GM12878 (cell line): ENCODE measurements around the gene HPX. TPM values are rescaled to one million over a fixed set of nuclear protein-coding genes. Genes with fewer than 3 reads are reported as not detected.

Source experiments
- ATAC-seq: fragments of 200-7000 bp; cut with Tn5 transposase; 3 replicates; pipeline ENCODE4 v1.9.1; 2020; ENCODE audit warnings: mild to moderate bottlenecking, moderate library complexity
- BruUV-seq: library from RNA; stranded (reverse); fragments of 400-500 nt; replicated peaks from 2 replicates; lab custom pipeline; 2021; lab: Mats Ljungman, UMichigan
- CTCF ChIA-PET: fragments of 300-600 bp; sonication (Branson Sonifier 250); formaldehyde crosslinking; extraction: SDS; loops from one replicate; lab custom pipeline; 2021; ENCODE audit warnings: inconsistent platforms; lab: Yijun Ruan, JAX
- POLR2A ChIA-PET: fragments of 350-600 bp; formaldehyde crosslinking; extraction: SDS; loops from one replicate; lab custom pipeline; 2021; ENCODE audit warnings: inconsistent platforms; lab: Charles Lee
- RAD21 ChIA-PET: fragments of 300-600 bp; sonication (Branson Sonifier 250); formaldehyde crosslinking; loops from one replicate; lab custom pipeline; 2023; ENCODE audit warnings: antibody characterized with exemption; ENCODE audit not compliant: unreplicated experiment; lab: Charles Lee
- SMC1A ChIA-PET: fragments of 300-600 bp; sonication (Branson Sonifier 250); formaldehyde crosslinking; loops from one replicate; lab custom pipeline; 2023; ENCODE audit not compliant: unreplicated experiment, uncharacterized antibody; lab: Charles Lee
- DNase-seq: peaks from one replicate; pipeline ENCODE4 v3.0.0-alpha.2; 2011; ENCODE audit warnings: low read depth, low spot score
- FAIRE-seq: peaks from 3 replicates; lab custom pipeline; 2011; peaks lifted over from hg19 to GRCh38; lab: Jason Lieb, UNC
- H2AFZ ChIP-seq: 2 replicates; pipeline ENCODE4 v1.6.0; 2011; ENCODE audit warnings: low read depth, low read length, control low read depth; ENCODE audit not compliant: control insufficient read depth
- H3K27ac ChIP-seq: 2 replicates; pipeline ENCODE4 v1.5.1; 2011; ENCODE audit warnings: control low read depth; ENCODE audit not compliant: control insufficient read depth, insufficient read depth
- H3K27me3 ChIP-seq, 2 experiments: replicated peaks in 1 of 2; 2 replicates each; pipeline versions ENCODE4 v1.6.0 to v1.6.1; 2011; ENCODE audit warnings: low read length in 1 of 2; ENCODE audit not compliant: control insufficient read depth in 2 of 2, insufficient read depth in 2 of 2
- H3K36me3 ChIP-seq, 2 experiments: 2 replicates each; pipeline ENCODE4 v1.5.1; 2011; ENCODE audit warnings: low read length in 1 of 2; ENCODE audit not compliant: control insufficient read depth in 2 of 2, insufficient read depth in 2 of 2
- H3K4me1 ChIP-seq: 2 replicates; pipeline ENCODE4 v1.6.1; 2011; ENCODE audit warnings: mild to moderate bottlenecking, low read length, moderate library complexity, mixed read lengths; ENCODE audit not compliant: control insufficient read depth, insufficient read depth
- H3K4me2 ChIP-seq: 2 replicates; pipeline ENCODE4 v1.6.0; 2011; ENCODE audit warnings: control low read depth; ENCODE audit not compliant: control insufficient read depth, insufficient read depth
- H3K4me3 ChIP-seq: fragments of 200-600 bp; sonication (generic); 2 replicates; pipeline ENCODE4 v1.5.1; 2016
- H3K79me2 ChIP-seq: 2 replicates; pipeline ENCODE4 v1.6.0; 2011; ENCODE audit warnings: low read length; ENCODE audit not compliant: control insufficient read depth, insufficient read depth
- H3K9ac ChIP-seq: 2 replicates; pipeline ENCODE4 v1.8.0; 2011; ENCODE audit warnings: low read length, control low read depth, mixed read lengths; ENCODE audit not compliant: control insufficient read depth, insufficient read depth
- H3K9me3 ChIP-seq: replicated peaks from 3 replicates; pipeline ENCODE4 v1.5.1; 2011; ENCODE audit warnings: mild to moderate bottlenecking, low read length; ENCODE audit not compliant: control insufficient read depth, insufficient read depth
- H4K20me1 ChIP-seq: 2 replicates; pipeline ENCODE4 v1.6.0; 2011; ENCODE audit not compliant: control insufficient read depth, insufficient read depth
- ATF7 ChIP-seq: fragments of 450-650 bp; IDR thresholded peaks from 2 replicates; pipeline ENCODE4 v1.6.1; 2016; ENCODE audit warnings: low read depth, mild to moderate bottlenecking
- MEF2A ChIP-seq: IDR thresholded peaks from 2 replicates; pipeline ENCODE4 v1.6.1; 2011; ENCODE audit warnings: low read depth, mild to moderate bottlenecking, low read length, moderate library complexity; ENCODE audit not compliant: insufficient read depth
- MEF2B ChIP-seq: fragments of 450-650 bp; IDR thresholded peaks from 2 replicates; pipeline ENCODE4 v1.6.1; 2018; ENCODE audit warnings: mild to moderate bottlenecking, moderate library complexity; ENCODE audit not compliant: partially characterized antibody, poor library complexity, severe bottlenecking
- NR2C1 ChIP-seq: fragments of 450-650 bp; IDR thresholded peaks from 2 replicates; pipeline ENCODE4 v1.6.1; 2017; ENCODE audit warnings: antibody characterized with exemption, mild to moderate bottlenecking, moderate library complexity
- SUZ12 ChIP-seq: fragments of 200-600 bp; sonication (generic); IDR thresholded peaks from one replicate; pipeline ENCODE4 v1.6.1; 2018; ENCODE audit warnings: antibody characterized with exemption, mild to moderate bottlenecking; ENCODE audit not compliant: unreplicated experiment
- TCF7 ChIP-seq: IDR thresholded peaks from 2 replicates; pipeline ENCODE4 v1.6.1; 2014; ENCODE audit warnings: antibody characterized with exemption, borderline replicate concordance
- WGBS: methylation state at CpG from one replicate; pipeline ENCODE4 v1.1.6; 2016; ENCODE audit warnings: low lambda C conversion rate; ENCODE audit not compliant: insufficient replicate concordance, insufficient coverage; ENCODE audit errors: missing lambda C conversion rate; 5-methylcytosine and 5-hydroxymethylcytosine counted together
- in situ Hi-C: fragments of 300-500 bp; cut with MboI; formaldehyde crosslinking; loops from 9 replicates; pipeline ENCODE4 v1.14.3; 2018; ENCODE audit warnings: mixed read lengths
- intact Hi-C: fragments of 100-400 bp; cut with micrococcal nuclease; formaldehyde crosslinking; loops from one replicate; pipeline ENCODE4 v1.14.2; 2022; ENCODE audit not compliant: unreplicated experiment
- polyA plus RNA-seq, 11 experiments: library from polyadenylated mRNA; depleted of rRNA in 4 of 11; unstranded in 6 of 11; stranded (reverse) in 5 of 11; fragments of >200 nt; fragmentation: Nextera tagmentation in 4 of 11; fragmentation: Illumina TruSeq in 1 of 11; extraction: Ambion mirVana in 4 of 11; extraction: Trizol in 1 of 11; gene quantifications; 1 replicate in 1 of 11; 2 replicates in 10 of 11; pipeline versions ENCODE4 v1.2.1 to v1.2.3, GENCODE V29; 2011 to 2016; ENCODE audit warnings: inconsistent platforms in 2 of 11, missing spikeins in 2 of 11, low read depth in 1 of 11
- total RNA-seq, 4 experiments: library from RNA; depleted of rRNA in 3 of 4; stranded (reverse); fragments of >200 nt in 3 of 4; fragmentation: Illumina TruSeq in 1 of 4; extraction: Trizol in 1 of 4; gene quantifications; 2 replicates each; pipeline versions ENCODE4 v1.2.1 to v1.2.3, GENCODE V29; 2013 to 2021
- TF ChIP-seq, protein P1 (sequence below): fragments of 450-650 bp; IDR thresholded peaks from 2 replicates; pipeline ENCODE4 v1.6.1; 2016; ENCODE audit warnings: mild to moderate bottlenecking, moderate library complexity, borderline replicate concordance

Gene HPX
- total and polyA plus RNA-seq, 10 of the 15 experiments (the other 5 are each of a cell fraction or from before 2014, with no cell fraction given) = 0.08 to 1.7 (median 0.18) TPM; not detected in 1

GRCh38 chr11:6405846-6406245, 34.9 kb downstream of the HPX start (continued):
- TF ChIP-seq MEF2A (no peak), NR2C1 (no peak), ATF7 (no peak), TCF7 (no peak)
- TF ChIP-seq, protein P1, sequence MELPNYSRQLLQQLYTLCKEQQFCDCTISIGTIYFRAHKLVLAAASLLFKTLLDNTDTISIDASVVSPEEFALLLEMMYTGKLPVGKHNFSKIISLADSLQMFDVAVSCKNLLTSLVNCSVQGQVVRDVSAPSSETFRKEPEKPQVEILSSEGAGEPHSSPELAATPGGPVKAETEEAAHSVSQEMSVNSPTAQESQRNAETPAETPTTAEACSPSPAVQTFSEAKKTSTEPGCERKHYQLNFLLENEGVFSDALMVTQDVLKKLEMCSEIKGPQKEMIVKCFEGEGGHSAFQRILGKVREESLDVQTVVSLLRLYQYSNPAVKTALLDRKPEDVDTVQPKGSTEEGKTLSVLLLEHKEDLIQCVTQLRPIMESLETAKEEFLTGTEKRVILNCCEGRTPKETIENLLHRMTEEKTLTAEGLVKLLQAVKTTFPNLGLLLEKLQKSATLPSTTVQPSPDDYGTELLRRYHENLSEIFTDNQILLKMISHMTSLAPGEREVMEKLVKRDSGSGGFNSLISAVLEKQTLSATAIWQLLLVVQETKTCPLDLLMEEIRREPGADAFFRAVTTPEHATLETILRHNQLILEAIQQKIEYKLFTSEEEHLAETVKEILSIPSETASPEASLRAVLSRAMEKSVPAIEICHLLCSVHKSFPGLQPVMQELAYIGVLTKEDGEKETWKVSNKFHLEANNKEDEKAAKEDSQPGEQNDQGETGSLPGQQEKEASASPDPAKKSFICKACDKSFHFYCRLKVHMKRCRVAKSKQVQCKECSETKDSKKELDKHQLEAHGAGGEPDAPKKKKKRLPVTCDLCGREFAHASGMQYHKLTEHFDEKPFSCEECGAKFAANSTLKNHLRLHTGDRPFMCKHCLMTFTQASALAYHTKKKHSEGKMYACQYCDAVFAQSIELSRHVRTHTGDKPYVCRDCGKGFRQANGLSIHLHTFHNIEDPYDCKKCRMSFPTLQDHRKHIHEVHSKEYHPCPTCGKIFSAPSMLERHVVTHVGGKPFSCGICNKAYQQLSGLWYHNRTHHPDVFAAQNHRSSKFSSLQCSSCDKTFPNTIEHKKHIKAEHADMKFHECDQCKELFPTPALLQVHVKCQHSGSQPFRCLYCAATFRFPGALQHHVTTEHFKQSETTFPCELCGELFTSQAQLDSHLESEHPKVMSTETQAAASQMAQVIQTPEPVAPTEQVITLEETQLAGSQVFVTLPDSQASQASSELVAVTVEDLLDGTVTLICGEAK = no peak

GRCh38 chr11:6405052-6405667, 35.6 kb downstream of the HPX start:
- H3K9ac ChIP-seq = no peak overlapping the region
- no peak overlapping the region for H3K4me2 ChIP-seq

More at GRCh38 chr11:6405052-6405667, 35.6 kb downstream of the HPX start:
- 90% methylated on average over 13 of the region's 13 CpGs for WGBS
- in situ Hi-C loops = no loop called here
- intact Hi-C loops = no loop called here
- no peak for DNase-seq
- no peaks in the 10 kb centered on the region for H4K20me1 ChIP-seq
- ChIA-PET SMC1A (no interaction called here), POLR2A (no interaction called here), CTCF (interaction anchor here (1.2 kb wide), 1 partner anchor 26 kb away, joined by 3 read pairs; no protein-coding TSS in a partner anchor), RAD21 (interaction anchor here (3.3 kb wide), 1 partner anchor 14 kb away, joined by 16 read pairs; the partner anchor contains the start of gene SMPD1)
- no peaks in the 10 kb centered on the region for H3K9me3 ChIP-seq
- TF ChIP-seq SUZ12 (no peak), MEF2B (no peak), TCF7 (no peak)
- FAIRE-seq = no peak
- H3K4me3 ChIP-seq = no peak overlapping the region
- H3K36me3 ChIP-seq = no peaks in the 10 kb centered on the region
- H3K79me2 ChIP-seq = no peaks in the 10 kb centered on the region
- ATAC-seq = no peak
- BruUV-seq = no TSS peak
- H2AFZ ChIP-seq = no peak overlapping the region
- H3K27ac ChIP-seq = no peak overlapping the region
- H3K4me1 ChIP-seq = peaks cover 25% of the 10 kb centered on the region
- no peaks in the 10 kb centered on the region for H3K27me3 ChIP-seq
